ENCODE results near the gene HSPB2. TPM values are rescaled to one million over a fixed set of nuclear protein-coding genes. Genes with fewer than 3 reads are reported as not detected.
"Not testable (repeated sequence)": the region's sequence is repeated elsewhere in the genome, so short reads cannot be mapped to it uniquely, and the experiment has no call there.

The HSPB2 gene
- polyA plus RNA-seq: 10 to 100 TPM in 2 of 3 donors, 1 to 10 TPM in 1; 2.0 to 32.5 (median 15.6) TPM

GRCh38 chr11:111912535-111912934 is at the start of gene HSPB2:
Gene HSPB2 (plus strand): TSS chr11:111912734. CDS start chr11:111912830, 96 bp downstream.
- WGBS, 3 donors: 8 to 45% (median 8%) methylated on average over 22 to 26 of the region's 26 CpGs
- peak within 1 kb of the TSS; percentile 41 for H3K27ac ChIP-seq (ENCODE audit: low read depth, low read length)

GRCh38 chr11:111870113-111870512 is 42.4 kb upstream of the HSPB2 start:
- WGBS, 3 donors: 75 to 93% (median 90%) methylated on average over 1 of the region's 1 CpG
- H3K27ac ChIP-seq (ENCODE audit: low read depth, low read length): no peak overlapping the region

GRCh38 chr11:111870522-111870885 is 42.0 kb upstream of the HSPB2 start:
- H3K27ac ChIP-seq (ENCODE audit: low read depth, low read length): no peak overlapping the region

GRCh38 chr11:111870886-111871692 is 41.4 kb upstream of the HSPB2 start, which contains the start of gene ALG9:
Gene ALG9 (minus strand): TSS chr11:111871581. CDS start chr11:111871482, 99 bp downstream.
- 0 to 1% (median 0%) methylated on average over 50 to 51 of the region's 51 CpGs for WGBS, 3 donors
- H3K27ac ChIP-seq (ENCODE audit: low read depth, low read length): no peak within 1 kb of the TSS

- 45 to 60% (median 57%) methylated on average over 5 of the region's 5 CpGs for WGBS, 3 donors
- H3K27ac ChIP-seq (ENCODE audit: low read depth, low read length): no peak overlapping the region
These were observed 40.8 kb upstream of the HSPB2 start for GRCh38 chr11:111871693-111872161.

- H3K27ac ChIP-seq (ENCODE audit: low read depth, low read length): peak overlapping the region; percentile 28
- 0% methylated on average over 13 of the region's 13 CpGs for WGBS, 3 donors
These were observed 34.1 kb upstream of the HSPB2 start for GRCh38 chr11:111878385-111878848.

- H3K27ac ChIP-seq (ENCODE audit: low read depth, low read length): peak within 1 kb of the TSS; percentile 68
- WGBS, 3 donors: 0% methylated on average over 51 to 55 of the region's 55 CpGs
These were observed 33.5 kb upstream of the HSPB2 start, which contains the start of the genes CFAP68 and FDXACB1 for GRCh38 chr11:111878849-111879636. Gene CFAP68 (plus strand): TSS chr11:111879541. CDS start chr11:111879561, 20 bp downstream. Gene FDXACB1 (minus strand): TSS chr11:111879165. CDS start chr11:111879132, 33 bp downstream.

- 30 to 51% (median 41%) methylated on average over 6 of the region's 6 CpGs for WGBS, 3 donors
- H3K27ac ChIP-seq (ENCODE audit: low read depth, low read length): no peak overlapping the region
These were observed 32.9 kb upstream of the HSPB2 start for GRCh38 chr11:111879637-111879960.

GRCh38 chr11:111882202-111882601 is 30.3 kb upstream of the HSPB2 start:
- 86 to 93% (median 92%) methylated on average over 5 of the region's 5 CpGs for WGBS, 3 donors
- H3K27ac ChIP-seq (ENCODE audit: low read depth, low read length): no peak overlapping the region

- H3K27ac ChIP-seq (ENCODE audit: low read depth, low read length): not testable (repeated sequence)
- WGBS, 3 donors: 72 to 98% (median 74%) methylated on average over 4 of the region's 4 CpGs
These were observed 27.5 kb upstream of the HSPB2 start for GRCh38 chr11:111885053-111885452.

- 79 to 92% (median 89%) methylated on average over 4 of the region's 4 CpGs for WGBS, 3 donors
These were observed 26.5 kb upstream of the HSPB2 start for GRCh38 chr11:111886032-111886431.

GRCh38 chr11:111886844-111887243 is 25.7 kb upstream of the HSPB2 start:
- H3K27ac ChIP-seq (ENCODE audit: low read depth, low read length): no peak overlapping the region
- WGBS, 3 donors: 76 to 80% (median 79%) methylated on average over 2 of the region's 2 CpGs

More at GRCh38 chr11:111886032-111886431, 26.5 kb upstream of the HSPB2 start:
- no peak overlapping the region for H3K27ac ChIP-seq (ENCODE audit: low read depth, low read length)

- H3K27ac ChIP-seq (ENCODE audit: low read depth, low read length): no peak overlapping the region
- WGBS, 3 donors: 26 to 52% (median 32%) methylated on average over 2 of the region's 2 CpGs
These were observed 7.1 kb upstream of the HSPB2 start for GRCh38 chr11:111905411-111905810.

GRCh38 chr11:111906680-111907079 is 5.9 kb upstream of the HSPB2 start:
- WGBS, 3 donors: 81 to 93% (median 84%) methylated on average over 1 of the region's 1 CpG
- H3K27ac ChIP-seq (ENCODE audit: low read depth, low read length): no peak overlapping the region

- H3K27ac ChIP-seq (ENCODE audit: low read depth, low read length): no peak overlapping the region
- 76 to 82% (median 78%) methylated on average over 5 of the region's 5 CpGs for WGBS, 3 donors
These were observed 3.8 kb upstream of the HSPB2 start for GRCh38 chr11:111908639-111909305.

GRCh38 chr11:111909378-111909777 is 3.2 kb upstream of the HSPB2 start:
- H3K27ac ChIP-seq (ENCODE audit: low read depth, low read length): no peak overlapping the region
- WGBS, 3 donors: 71 to 78% (median 78%) methylated on average over 5 of the region's 5 CpGs

- 47 to 59% (median 56%) methylated on average over 9 of the region's 9 CpGs for WGBS, 3 donors
These were observed 1.6 kb upstream of the HSPB2 start for GRCh38 chr11:111910676-111911562.

More at GRCh38 chr11:111910676-111911562, 1.6 kb upstream of the HSPB2 start:
- no peak overlapping the region for H3K27ac ChIP-seq (ENCODE audit: low read depth, low read length)
